ENCODE results near the gene CAPN10.

GRCh38 chr2:240560480-240561324 lies 25.8 kb upstream of the CAPN10 start:
- TF ChIP-seq TCF12 (IDR thresholded peaks at IDR 0.05; ENCODE audit: low read depth) (peak; percentile 2; the same call in 1 of the 2 replicates), NFIC (IDR thresholded peaks at IDR 0.05) (0 out of 2 replicates have a peak, but pooled peaks have one; percentile 3), EP300 (IDR thresholded peaks at IDR 0.05; ENCODE audit: borderline replicate concordance) (no peak)

Measured in Ishikawa (cell line).